Stomach (tissue), 9 donors: ENCODE results near the gene POLG2. TPM values are rescaled to one million over a fixed set of nuclear protein-coding genes. Genes with fewer than 3 reads are reported as not detected.

Source experiments
- DNase-seq, 2 donors: peaks; one replicate each; pipeline versions ENCODE4 v3.0.0 to v3.0.0-alpha.2; 2013 to 2019
- H3K27ac ChIP-seq, 5 donors: fragments of 200-600 bp in 4 of 5; sonication (generic) in 4 of 5; one replicate each; pipeline ENCODE4 v1.5.1; 2013 to 2019; ENCODE audit warnings: mild to moderate bottlenecking in 1 of 5, moderate library complexity in 1 of 5
- H3K27me3 ChIP-seq, 3 donors: fragments of 200-600 bp; sonication (generic); one replicate each; pipeline ENCODE4 v1.5.1; 2017 to 2019; ENCODE audit warnings: mixed run types in 1 of 3
- H3K36me3 ChIP-seq, 4 donors: fragments of 200-600 bp; sonication (generic); 1 replicate in 3 of 4; 2 replicates in 1 of 4; pipeline ENCODE4 v1.5.1; 2016 to 2019
- H3K4me1 ChIP-seq, 4 donors: fragments of 200-600 bp; sonication (generic); one replicate each; pipeline ENCODE4 v1.5.1; 2016 to 2019
- H3K4me3 ChIP-seq, 4 donors: fragments of 200-600 bp; sonication (generic) in 3 of 4; one replicate each; pipeline ENCODE4 v1.5.1; 2016 to 2019; ENCODE audit warnings: mild to moderate bottlenecking in 1 of 4
- H3K9me3 ChIP-seq, 4 donors: fragments of 200-600 bp; sonication (generic); one replicate each; pipeline ENCODE4 v1.5.1; 2016 to 2019
- CTCF ChIP-seq, 7 experiments: fragments of 450-650 bp in 4 of 7; fragments of 200-600 bp in 3 of 7; sonication (generic) in 3 of 7; IDR thresholded peaks; one replicate each; pipeline ENCODE4 v1.5.1; 2016 to 2019; ENCODE audit warnings: antibody characterized with exemption in 7 of 7, control low read depth in 2 of 7, mild to moderate bottlenecking in 1 of 7
- EP300 ChIP-seq: sonication (generic); formaldehyde crosslinking; IDR thresholded peaks from one replicate; pipeline ENCODE4 v1.6.1; 2017; ENCODE audit warnings: antibody characterized with exemption
- POLR2A ChIP-seq, 4 donors: fragments of 450-650 bp; IDR thresholded peaks; one replicate each; pipeline ENCODE4 v1.6.1; 2016; ENCODE audit warnings: antibody characterized with exemption in 4 of 4, control low read depth in 2 of 4, mild to moderate bottlenecking in 1 of 4, moderate library complexity in 1 of 4
- POLR2AphosphoS5 ChIP-seq, 3 donors: sonication (generic); formaldehyde crosslinking; IDR thresholded peaks; one replicate each; pipeline ENCODE4 v1.6.1; 2016; ENCODE audit warnings: antibody characterized with exemption in 3 of 3
- WGBS, 5 donors: extraction: QIAGEN DNeasy Blood & Tissue Kit in 3 of 5; methylation state at CpG; one replicate each; pipeline versions ENCODE4 v1.1.5 to v1.1.7; 2013 to 2018; 5-methylcytosine and 5-hydroxymethylcytosine counted together
- intact Hi-C: fragments of 100-400 bp; cut with DNase I; formaldehyde crosslinking; loops from one replicate; pipeline ENCODE4 v1.15.1; 2023; ENCODE audit warnings: low total_unique reads
- polyA plus RNA-seq, 3 donors: library from polyadenylated mRNA; stranded (reverse); fragments of 200-250 nt; gene quantifications; one replicate each; pipeline ENCODE4 v1.2.3, GENCODE V29; 2013
- total RNA-seq, 5 donors: library from RNA; depleted of rRNA; stranded (reverse); fragments of >200 nt; gene quantifications; one replicate each; pipeline versions ENCODE4 v1.1.0 to v1.2.3, GENCODE V29; 2014 to 2016
- donor health status: healthy with polysubstance abuse.
- donor health status: Bipolar disorder and iron deficiency.
- donor health status: healthy.

The POLG2 gene
- total and polyA plus RNA-seq, 8 donors: 1.3 to 41.4 (median 9.9) TPM

DNA sequence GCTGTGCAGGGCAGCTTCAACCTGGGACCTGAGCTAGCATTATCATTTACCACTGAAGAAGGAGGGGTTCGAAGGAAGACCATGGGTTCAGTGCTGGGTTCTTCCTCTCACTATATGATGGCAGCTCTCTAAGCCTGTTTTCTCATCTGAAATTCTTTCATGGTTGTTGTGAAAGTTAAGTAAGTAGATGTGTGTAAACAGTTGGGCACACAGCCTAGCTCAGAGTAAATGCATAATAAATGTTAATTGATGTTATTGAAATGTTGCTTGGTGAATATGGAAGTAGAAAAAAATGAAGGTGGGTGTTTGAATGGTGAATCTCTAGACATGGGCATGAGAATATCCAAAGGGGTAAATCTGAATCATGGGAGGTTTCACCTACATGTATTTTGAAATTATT is 19.0 kb upstream of the POLG2 start:
- DNase-seq: no peak
- peaks cover 18 to 100% (median 99%) of the 10 kb centered on the region in 4 donors for H3K36me3 ChIP-seq
- H3K27ac ChIP-seq: no peak overlapping the region
- no peaks in the 10 kb centered on the region for H3K27me3 ChIP-seq
- H3K4me1 ChIP-seq: peaks cover 0 to 5% (median 0%) of the 10 kb centered on the region in 4 donors
- no peak overlapping the region for H3K4me3 ChIP-seq
- TF ChIP-seq POLR2AphosphoS5 (IDR thresholded peaks at IDR 0.05) (no peak), EP300 (no peak), POLR2A (IDR thresholded peaks at IDR 0.05) (no peak), CTCF (IDR thresholded peaks at IDR 0.05) (no peak)
- 80 to 98% (median 90%) methylated on average over 1 of the region's 1 CpG for WGBS, 5 donors
- intact Hi-C loops: no loop called here
- no peaks in the 10 kb centered on the region for H3K9me3 ChIP-seq

GRCh38 chr17:64515419-64515818 is 18.6 kb upstream of the POLG2 start:
- intact Hi-C loops: no loop called here
- TF ChIP-seq POLR2AphosphoS5 (IDR thresholded peaks at IDR 0.05) (no peak), EP300 (no peak), CTCF (IDR thresholded peaks at IDR 0.05) (no peak), POLR2A (IDR thresholded peaks at IDR 0.05) (no peak)
- peaks cover 22 to 100% (median 99%) of the 10 kb centered on the region in 4 donors for H3K36me3 ChIP-seq
- H3K4me1 ChIP-seq: peaks cover 0 to 8% (median 0%) of the 10 kb centered on the region in 4 donors
- H3K9me3 ChIP-seq: no peaks in the 10 kb centered on the region
- no peak overlapping the region for H3K27ac ChIP-seq
- DNase-seq: no peak
- H3K4me3 ChIP-seq: no peak overlapping the region
- WGBS, 5 donors: 82 to 88% (median 86%) methylated on average over 2 of the region's 2 CpGs
- no peaks in the 10 kb centered on the region for H3K27me3 ChIP-seq

DNA sequence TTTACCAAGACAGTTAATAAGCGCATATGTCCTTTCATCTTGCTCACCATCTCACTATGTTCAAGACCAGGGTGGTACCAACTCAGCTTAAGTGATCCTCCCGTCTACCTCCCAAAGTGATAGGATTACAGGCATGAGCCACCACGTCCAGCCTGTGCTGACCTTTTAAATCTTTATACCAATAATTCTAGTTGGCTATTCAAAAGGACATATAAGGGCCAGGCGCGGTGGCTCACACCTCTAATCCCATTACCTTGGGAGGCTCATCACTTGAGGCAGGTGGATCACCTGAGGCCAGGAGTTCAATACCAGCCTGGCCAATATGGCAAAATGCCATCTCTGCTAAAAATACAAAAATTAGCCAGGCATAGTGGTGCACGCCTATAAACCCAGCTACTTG is 12.3 kb upstream of the POLG2 start:
- peaks cover 21 to 37% (median 24%) of the 10 kb centered on the region in 4 donors for H3K4me1 ChIP-seq
- 85 to 92% (median 89%) methylated on average over 6 of the region's 6 CpGs for WGBS, 5 donors
- H3K9me3 ChIP-seq: no peaks in the 10 kb centered on the region
- peaks cover 22 to 60% (median 57%) of the 10 kb centered on the region in 4 donors for H3K36me3 ChIP-seq
- no peaks in the 10 kb centered on the region for H3K27me3 ChIP-seq
- TF ChIP-seq EP300: no peak
- no peak for TF ChIP-seq POLR2AphosphoS5 (IDR thresholded peaks at IDR 0.05)
- TF ChIP-seq POLR2A (IDR thresholded peaks at IDR 0.05): no peak
- no peak for TF ChIP-seq CTCF (IDR thresholded peaks at IDR 0.05)
- DNase-seq: no peak
- H3K27ac ChIP-seq: no peak overlapping the region
- intact Hi-C loops: no loop called here
- H3K4me3 ChIP-seq: no peak overlapping the region

GRCh38 chr17:64508683-64509082 is 11.8 kb upstream of the POLG2 start:
- intact Hi-C loops: no loop called here
- no peak overlapping the region for H3K27ac ChIP-seq
- no peak for TF ChIP-seq POLR2A (IDR thresholded peaks at IDR 0.05)
- no peak for TF ChIP-seq POLR2AphosphoS5 (IDR thresholded peaks at IDR 0.05)
- no peak for TF ChIP-seq CTCF (IDR thresholded peaks at IDR 0.05)
- no peak for TF ChIP-seq EP300
- peak overlapping the region in 1 of 4 donors; percentile 62 for H3K4me3 ChIP-seq
- H3K4me1 ChIP-seq: peaks cover 26 to 42% (median 29%) of the 10 kb centered on the region in 4 donors
- no peak for DNase-seq
- H3K36me3 ChIP-seq: peaks cover 27 to 60% (median 57%) of the 10 kb centered on the region in 4 donors
- H3K27me3 ChIP-seq: no peaks in the 10 kb centered on the region
- H3K9me3 ChIP-seq: no peaks in the 10 kb centered on the region
- 84 to 96% (median 94%) methylated on average over 2 of the region's 2 CpGs for WGBS, 5 donors
